Measurements from ENCODE around the gene LSP1.

The LSP1 gene

GRCh38 chr11:1868636-1869291 is 15.9 kb downstream of the LSP1 start:
- no peak overlapping the region for H3K4me3 ChIP-seq (ENCODE audit: low read depth, low read length)
- H3K36me3 ChIP-seq, result no peaks in the 10 kb centered on the region
- no peak for TF ChIP-seq CTCF (IDR thresholded peaks at IDR 0.05; ENCODE audit: low read depth, low read length)
- no peak for DNase-seq
- no peaks in the 10 kb centered on the region for H3K27me3 ChIP-seq
- H3K4me1 ChIP-seq, result peaks cover under 1% of the 10 kb centered on the region; the same call in 1 of the 2 replicates
- H3K9me3 ChIP-seq, result no peaks in the 10 kb centered on the region

GRCh38 chr11:1869427-1870325 is 16.8 kb downstream of the LSP1 start:
- Histone ChIP-seq H3K27me3 (no peaks in the 10 kb centered on the region), H3K9me3 (no peaks in the 10 kb centered on the region), H3K4me3 (ENCODE audit: low read depth, low read length) (no peak overlapping the region), H3K36me3 (no peaks in the 10 kb centered on the region), H3K4me1 (no peaks in the 10 kb centered on the region; the same call in 1 of the 2 replicates)
- DNase-seq, result no peak
- no peak for TF ChIP-seq CTCF (IDR thresholded peaks at IDR 0.05; ENCODE audit: low read depth, low read length)

GRCh38 chr11:1870326-1870696 is 17.4 kb downstream of the LSP1 start:
- TF ChIP-seq CTCF (IDR thresholded peaks at IDR 0.05; ENCODE audit: low read depth, low read length), result no peak
- no peaks in the 10 kb centered on the region for H3K36me3 ChIP-seq
- H3K4me1 ChIP-seq, result no peaks in the 10 kb centered on the region
- H3K27me3 ChIP-seq, result no peaks in the 10 kb centered on the region
- DNase-seq, result no peak
- no peaks in the 10 kb centered on the region for H3K9me3 ChIP-seq
- H3K4me3 ChIP-seq (ENCODE audit: low read depth, low read length), result no peak overlapping the region

- no peak for TF ChIP-seq CTCF (IDR thresholded peaks at IDR 0.05; ENCODE audit: low read depth, low read length)
- no peaks in the 10 kb centered on the region for H3K9me3 ChIP-seq
- peaks cover under 1% of the 10 kb centered on the region; the same call in 1 of the 2 replicates for H3K4me1 ChIP-seq
- H3K27me3 ChIP-seq, result no peaks in the 10 kb centered on the region
- no peak overlapping the region for H3K4me3 ChIP-seq (ENCODE audit: low read depth, low read length)
- no peak for DNase-seq
- no peaks in the 10 kb centered on the region for H3K36me3 ChIP-seq
Observed at GRCh38 chr11:1870721-1871466, 18.0 kb downstream of the LSP1 start.

- DNase-seq, result no peak
- Histone ChIP-seq H3K9me3 (no peaks in the 10 kb centered on the region), H3K27me3 (no peaks in the 10 kb centered on the region), H3K4me1 (peaks cover 6% of the 10 kb centered on the region), H3K4me3 (ENCODE audit: low read depth, low read length) (no peak overlapping the region), H3K36me3 (no peaks in the 10 kb centered on the region)
- no peak for TF ChIP-seq CTCF (IDR thresholded peaks at IDR 0.05; ENCODE audit: low read depth, low read length)
Observed at GRCh38 chr11:1871531-1871930, 18.6 kb downstream of the LSP1 start.
